Rectal smooth muscle tissue (tissue), 1 donor: ENCODE results near the gene GALR3.
A peak's percentile ranks its signal among the peaks of the same experiment; 100 is the strongest.
"Not testable (repeated sequence)": the region's sequence is repeated elsewhere in the genome, so short reads cannot be mapped to it uniquely, and the experiment has no call there.

ENCODE experiments used
- H3K27ac ChIP-seq: one replicate; pipeline ENCODE4 v1.7.0; 2013; ENCODE audit warnings: low read depth, low read length, inconsistent platforms
- H3K27me3 ChIP-seq: one replicate; pipeline ENCODE4 v1.7.0; 2013; ENCODE audit warnings: low read length; ENCODE audit not compliant: control insufficient read depth, insufficient read depth
- H3K36me3 ChIP-seq: one replicate; pipeline ENCODE4 v1.7.0; 2013; ENCODE audit warnings: low read length; ENCODE audit not compliant: control insufficient read depth, insufficient read depth
- H3K4me1 ChIP-seq: one replicate; pipeline ENCODE4 v1.7.0; 2013; ENCODE audit warnings: low read length; ENCODE audit not compliant: control insufficient read depth, insufficient read depth
- H3K4me3 ChIP-seq: one replicate; pipeline ENCODE4 v1.7.0; 2013; ENCODE audit warnings: low read length
- H3K9ac ChIP-seq: one replicate; pipeline ENCODE4 v1.7.0; 2013; ENCODE audit warnings: low read length

The GALR3 gene

GRCh38 chr22:37794376-37794775 lies 28.8 kb upstream of the GALR3 start:
- no peaks in the 10 kb centered on the region for H3K36me3 ChIP-seq
- H3K4me1 ChIP-seq, result no peaks in the 10 kb centered on the region
- H3K27ac ChIP-seq, result no peak overlapping the region
- no peak overlapping the region for H3K9ac ChIP-seq
- no peak overlapping the region for H3K4me3 ChIP-seq
- no peaks in the 10 kb centered on the region for H3K27me3 ChIP-seq

- H3K36me3 ChIP-seq, result no peaks in the 10 kb centered on the region
- H3K9ac ChIP-seq, result no peak overlapping the region
- no peaks in the 10 kb centered on the region for H3K27me3 ChIP-seq
- H3K4me3 ChIP-seq, result no peak overlapping the region
- H3K27ac ChIP-seq, result no peak overlapping the region
- no peaks in the 10 kb centered on the region for H3K4me1 ChIP-seq
Observed at GRCh38 chr22:37796079-37796478, 27.1 kb upstream of the GALR3 start.

- H3K4me1 ChIP-seq, H3K36me3 ChIP-seq, H3K27me3 ChIP-seq, H3K9ac ChIP-seq, H3K4me3 ChIP-seq, H3K27ac ChIP-seq: not testable (repeated sequence)
Observed at GRCh38 chr22:37797259-37797658, 25.9 kb upstream of the GALR3 start.

GRCh38 chr22:37797874-37798500 lies 25.2 kb upstream of the GALR3 start:
- Histone ChIP-seq H3K27me3 (no peaks in the 10 kb centered on the region), H3K36me3 (no peaks in the 10 kb centered on the region), H3K4me3 (no peak overlapping the region), H3K4me1 (peaks cover 4% of the 10 kb centered on the region), H3K27ac (no peak overlapping the region), H3K9ac (no peak overlapping the region)

GRCh38 chr22:37799979-37800378 lies 23.2 kb upstream of the GALR3 start:
- H3K27me3 ChIP-seq, H3K4me3 ChIP-seq, H3K9ac ChIP-seq, H3K4me1 ChIP-seq, H3K27ac ChIP-seq, H3K36me3 ChIP-seq: not testable (repeated sequence)

- H3K36me3 ChIP-seq, result no peaks in the 10 kb centered on the region
- peak overlapping the region; percentile 76 for H3K4me3 ChIP-seq
- no peaks in the 10 kb centered on the region for H3K27me3 ChIP-seq
- peak overlapping the region; percentile 64 for H3K27ac ChIP-seq
- peaks cover 11% of the 10 kb centered on the region for H3K4me1 ChIP-seq
- peak overlapping the region; percentile 11 for H3K9ac ChIP-seq
Observed at GRCh38 chr22:37801946-37802309, 21.3 kb upstream of the GALR3 start.

GRCh38 chr22:37802310-37803194 lies 20.6 kb upstream of the GALR3 start:
- H3K27me3 ChIP-seq, result no peaks in the 10 kb centered on the region
- H3K27ac ChIP-seq, result peak overlapping the region; percentile 64
- peak overlapping the region; percentile 76 for H3K4me3 ChIP-seq
- H3K4me1 ChIP-seq, result peaks cover 11% of the 10 kb centered on the region
- peak overlapping the region; percentile 11 for H3K9ac ChIP-seq
- H3K36me3 ChIP-seq, result no peaks in the 10 kb centered on the region

GRCh38 chr22:37803195-37803638 lies 20.0 kb upstream of the GALR3 start:
- H3K4me1 ChIP-seq, result peaks cover 12% of the 10 kb centered on the region
- H3K27me3 ChIP-seq, result no peaks in the 10 kb centered on the region

GRCh38 chr22:37803639-37804351 lies 19.4 kb upstream of the GALR3 start:
- H3K9ac ChIP-seq, result no peak overlapping the region
- peak overlapping the region; percentile 93 for H3K27ac ChIP-seq

More at GRCh38 chr22:37803195-37803638, 20.0 kb upstream of the GALR3 start:
- Histone ChIP-seq H3K9ac (no peak overlapping the region), H3K27ac (no peak overlapping the region), H3K36me3 (no peaks in the 10 kb centered on the region), H3K4me3 (peak overlapping the region; percentile 76)

GRCh38 chr22:37804352-37804880 lies 18.8 kb upstream of the GALR3 start:
- H3K27ac ChIP-seq, result peak overlapping the region; percentile 93
- H3K36me3 ChIP-seq, result no peaks in the 10 kb centered on the region
- no peaks in the 10 kb centered on the region for H3K27me3 ChIP-seq
- H3K4me1 ChIP-seq, result peaks cover 14% of the 10 kb centered on the region
- H3K9ac ChIP-seq, result peak overlapping the region; percentile 21
- H3K4me3 ChIP-seq, result peak overlapping the region; percentile 60

More at GRCh38 chr22:37803639-37804351, 19.4 kb upstream of the GALR3 start:
- Histone ChIP-seq H3K4me3 (peak overlapping the region; percentile 60), H3K36me3 (no peaks in the 10 kb centered on the region), H3K27me3 (no peaks in the 10 kb centered on the region), H3K4me1 (peaks cover 14% of the 10 kb centered on the region)

- H3K9ac ChIP-seq, result peak overlapping the region; percentile 76
- peaks cover 14% of the 10 kb centered on the region for H3K4me1 ChIP-seq
- peak overlapping the region; percentile 93 for H3K27ac ChIP-seq
- H3K4me3 ChIP-seq, result peak overlapping the region; percentile 60
- no peaks in the 10 kb centered on the region for H3K27me3 ChIP-seq
- no peaks in the 10 kb centered on the region for H3K36me3 ChIP-seq
Observed at GRCh38 chr22:37804881-37805809, 18.0 kb upstream of the GALR3 start.
